SK-N-SH (cell line): ENCODE measurements around the gene DSCAML1. TPM values are rescaled to one million over a fixed set of nuclear protein-coding genes. Genes with fewer than 3 reads are reported as not detected.

Experiments used
- CTCF ChIA-PET: fragments of 300-600, 350-600 bp; formaldehyde crosslinking; extraction: SDS; loops from one replicate; lab custom pipeline; 2021; lab: Yijun Ruan, JAX
- POLR2A ChIA-PET: fragments of 350-600 bp; sonication (Branson Sonifier 250); formaldehyde crosslinking; extraction: SDS; loops from one replicate; lab custom pipeline; 2020; ENCODE audit warnings: antibody characterized with exemption, inconsistent platforms; lab: Yijun Ruan, JAX
- DNase-seq: peaks from one replicate; pipeline ENCODE4 v3.0.0; 2012
- H2AFZ ChIP-seq: fragments of 200-600 bp; sonication (generic); 2 replicates; pipeline ENCODE4 v1.8.1; 2016; ENCODE audit warnings: antibody characterized with exemption, mild to moderate bottlenecking, low read depth
- H3F3A ChIP-seq: fragments of 200-600 bp; sonication (generic); replicated peaks from 2 replicates; pipeline ENCODE3; 2016; ENCODE audit warnings: antibody characterized with exemption, mild to moderate bottlenecking; ENCODE audit not compliant: insufficient read depth
- H3K27ac ChIP-seq, 2 experiments: fragments of 200-500 bp in 1 of 2; fragments of 200-600 bp in 1 of 2; sonication (Bioruptor generic) in 1 of 2; sonication (generic), shearing (Covaris generic) in 1 of 2; 2 replicates each; pipeline versions ENCODE4 v1.5.1 to v1.6.1; 2014 to 2016; ENCODE audit warnings: low read depth in 2 of 2, inconsistent platforms in 1 of 2, low read length in 1 of 2, mild to moderate bottlenecking in 1 of 2, mixed read lengths in 1 of 2
- H3K27me3 ChIP-seq: fragments of 200-600 bp; sonication (generic), shearing (Covaris generic); 2 replicates; pipeline ENCODE4 v1.6.1; 2016; ENCODE audit warnings: mixed run types; ENCODE audit not compliant: insufficient read depth
- H3K36me3 ChIP-seq, 2 experiments: fragments of 200-500 bp in 1 of 2; fragments of 200-600 bp in 1 of 2; sonication (Bioruptor generic) in 1 of 2; sonication (generic) in 1 of 2; replicated peaks in 1 of 2; 2 replicates each; pipeline versions ENCODE3 to v1.5.1; 2014 to 2016; ENCODE audit warnings: low read length in 1 of 2, mild to moderate bottlenecking in 1 of 2; ENCODE audit not compliant: insufficient read depth in 2 of 2, control insufficient read depth in 1 of 2
- H3K4me1 ChIP-seq, 2 experiments: fragments of 200-500 bp in 1 of 2; fragments of 200-600 bp in 1 of 2; sonication (Bioruptor generic) in 1 of 2; sonication (generic), shearing (Covaris generic) in 1 of 2; 2 replicates each; pipeline versions ENCODE4 v1.5.1 to v1.6.1; 2014 to 2016; ENCODE audit warnings: low read depth in 1 of 2, low read length in 1 of 2, mixed run types in 1 of 2; ENCODE audit not compliant: insufficient read depth in 2 of 2, control insufficient read depth in 1 of 2
- H3K4me2 ChIP-seq: fragments of 200-600 bp; sonication (generic), shearing (Covaris generic); 2 replicates; pipeline ENCODE4 v1.6.1; 2017; ENCODE audit warnings: mixed run types
- H3K4me3 ChIP-seq, 2 experiments: fragments of 200-500 bp in 1 of 2; fragments of 200-600 bp in 1 of 2; sonication (Bioruptor generic) in 1 of 2; sonication (generic), shearing (Covaris generic) in 1 of 2; 2 replicates each; pipeline versions ENCODE4 v1.5.1 to v1.8.1; 2014 to 2016; ENCODE audit warnings: low read depth in 2 of 2, inconsistent platforms in 1 of 2, low read length in 1 of 2, mild to moderate bottlenecking in 1 of 2, mixed read lengths in 1 of 2, moderate library complexity in 1 of 2
- H3K79me2 ChIP-seq: fragments of 200-600 bp; sonication (generic); 2 replicates; pipeline ENCODE4 v1.8.1; 2017; ENCODE audit warnings: mild to moderate bottlenecking; ENCODE audit not compliant: insufficient read depth
- H3K9ac ChIP-seq: fragments of 200-600 bp; sonication (generic); 2 replicates; pipeline ENCODE4 v1.6.1; 2017; ENCODE audit warnings: mixed run types
- H3K9me2 ChIP-seq: fragments of 200-600 bp; sonication (generic); 2 replicates; pipeline ENCODE4 v1.6.1; 2017; ENCODE audit warnings: mixed run types
- H3K9me3 ChIP-seq: fragments of 200-600 bp; sonication (generic); 2 replicates; pipeline ENCODE4 v1.6.1; 2017; ENCODE audit warnings: mixed run types, mild to moderate bottlenecking, moderate library complexity
- H4K20me1 ChIP-seq: fragments of 200-600 bp; sonication (generic); 2 replicates; pipeline ENCODE4 v1.6.1; 2017; ENCODE audit warnings: mild to moderate bottlenecking, mixed run types; ENCODE audit not compliant: insufficient read depth
- ELF1 ChIP-seq: IDR thresholded peaks from 2 replicates; pipeline ENCODE4 v1.4.0; 2012
- EP300 ChIP-seq, 2 experiments: IDR thresholded peaks; 2 replicates each; pipeline versions ENCODE4 v1.4.0 to v1.6.1; 2012; ENCODE audit warnings: borderline replicate concordance in 1 of 2, low read depth in 1 of 2, low read length in 1 of 2
- FOSL2 ChIP-seq: IDR thresholded peaks from 2 replicates; pipeline ENCODE4 v1.4.0; 2012; ENCODE audit warnings: low read depth, mild to moderate bottlenecking, moderate library complexity, borderline replicate concordance
- GABPA ChIP-seq: IDR thresholded peaks from 2 replicates; pipeline ENCODE4 v1.4.0; 2012; ENCODE audit warnings: low read depth, mild to moderate bottlenecking
- GATA2 ChIP-seq: sonication (generic); formaldehyde crosslinking; IDR thresholded peaks from 2 replicates; pipeline ENCODE4 v1.5.0; 2020; ENCODE audit warnings: mild to moderate bottlenecking, missing genetic modification reagents
- RAD21 ChIP-seq: IDR thresholded peaks from 2 replicates; pipeline ENCODE4 v1.6.1; 2012; ENCODE audit warnings: mild to moderate bottlenecking, low read length
- RXRA ChIP-seq: IDR thresholded peaks from 2 replicates; pipeline ENCODE4 v1.4.0; 2012; ENCODE audit warnings: low read depth, mild to moderate bottlenecking, borderline replicate concordance
- WGBS: methylation state at CpG from one replicate; pipeline ENCODE4 v1.1.6; 2017; ENCODE audit warnings: low lambda C conversion rate; 5-methylcytosine and 5-hydroxymethylcytosine counted together
- polyA plus RNA-seq, 3 experiments: library from polyadenylated mRNA; depleted of rRNA; stranded (reverse); fragments of >200 nt; gene quantifications; 2 replicates each; pipeline ENCODE4 v1.2.3, GENCODE V29; 2012
- TF ChIP-seq, protein P1 (sequence below): IDR thresholded peaks from 2 replicates; pipeline ENCODE4; 2012
- TF ChIP-seq, protein P2 (sequence below): IDR thresholded peaks from 2 replicates; pipeline ENCODE4 v1.6.1; 2012; ENCODE audit warnings: mild to moderate bottlenecking, low read depth, low read length, moderate library complexity
- TF ChIP-seq, protein P3 (sequence below): fragments of 150-350 bp; IDR thresholded peaks from 2 replicates; pipeline ENCODE4 v1.6.1; 2016; ENCODE audit warnings: mild to moderate bottlenecking, low read depth, low read length

Gene DSCAML1
- polyA plus RNA-seq, 1 of the 3 experiments (the other 2 are of a cell fraction) = not detected

DNA sequence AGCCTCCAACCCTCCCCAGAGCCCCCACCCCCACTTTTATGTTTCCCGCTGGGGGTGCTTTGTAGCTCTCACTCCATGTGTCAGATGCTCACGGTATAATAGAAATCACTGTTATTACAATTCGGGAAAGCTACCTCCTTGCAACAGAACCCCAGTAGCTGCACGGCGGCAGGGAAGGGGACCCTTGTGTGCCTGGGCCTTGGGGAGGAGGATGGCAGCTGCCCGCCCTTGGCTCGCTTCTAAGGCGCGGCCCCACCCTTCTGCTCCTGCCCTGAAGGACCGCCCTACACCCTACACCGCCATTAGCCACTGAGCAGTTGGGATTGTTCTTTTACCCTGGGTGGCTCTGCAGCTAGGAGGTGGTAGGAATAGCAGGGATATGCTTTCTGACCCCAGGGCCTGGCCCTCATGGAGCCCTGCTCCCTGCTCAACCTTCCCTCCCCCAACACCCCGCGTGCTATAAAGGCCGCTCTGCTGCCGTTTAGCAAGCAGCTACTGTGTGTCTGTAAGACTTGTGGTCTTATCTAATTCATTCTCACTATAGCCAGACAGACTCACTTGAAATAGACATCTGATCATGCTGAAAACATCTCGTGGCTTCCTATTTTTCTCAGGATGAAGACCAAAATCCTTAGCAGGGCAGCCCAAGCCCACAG, 249.7 kb downstream of the DSCAML1 start:
- WGBS = 80% methylated on average over 13 of the region's 16 CpGs

More for the DNA sequence above, 249.7 kb downstream of the DSCAML1 start:
- no peak overlapping the region for H3K9ac ChIP-seq
- H3K4me1 ChIP-seq = no peaks in the 10 kb centered on the region; a peak in 1 of 4 replicates
- H3K36me3 ChIP-seq = no peaks in the 10 kb centered on the region
- H2AFZ ChIP-seq = no peak overlapping the region
- H3K9me3 ChIP-seq = no peaks in the 10 kb centered on the region
- no peaks in the 10 kb centered on the region for H3K79me2 ChIP-seq
- POLR2A ChIA-PET = no interaction called here
- no peak for DNase-seq
- no peaks in the 10 kb centered on the region for H3F3A ChIP-seq
- no peaks in the 10 kb centered on the region for H3K9me2 ChIP-seq
- no peak overlapping the region for H3K4me3 ChIP-seq
- H3K27me3 ChIP-seq = 0 out of 2 replicates have a peak, but pooled peaks cover 5% of the 10 kb centered on the region
- CTCF ChIA-PET = interaction anchor here (0.7 to 1.5 kb wide), 4 partner anchors 11 to 270 kb away, joined by 3 to 7 read pairs (median 4); no protein-coding TSS in a partner anchor
- no peak overlapping the region for H3K27ac ChIP-seq
- H4K20me1 ChIP-seq = no peaks in the 10 kb centered on the region
- TF ChIP-seq, protein P1, sequence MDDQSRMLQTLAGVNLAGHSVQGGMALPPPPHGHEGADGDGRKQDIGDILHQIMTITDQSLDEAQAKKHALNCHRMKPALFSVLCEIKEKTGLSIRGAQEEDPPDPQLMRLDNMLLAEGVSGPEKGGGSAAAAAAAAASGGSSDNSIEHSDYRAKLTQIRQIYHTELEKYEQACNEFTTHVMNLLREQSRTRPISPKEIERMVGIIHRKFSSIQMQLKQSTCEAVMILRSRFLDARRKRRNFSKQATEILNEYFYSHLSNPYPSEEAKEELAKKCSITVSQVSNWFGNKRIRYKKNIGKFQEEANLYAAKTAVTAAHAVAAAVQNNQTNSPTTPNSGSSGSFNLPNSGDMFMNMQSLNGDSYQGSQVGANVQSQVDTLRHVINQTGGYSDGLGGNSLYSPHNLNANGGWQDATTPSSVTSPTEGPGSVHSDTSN = no peak
- TF ChIP-seq GABPA = no peak
- TF ChIP-seq, protein P2, sequence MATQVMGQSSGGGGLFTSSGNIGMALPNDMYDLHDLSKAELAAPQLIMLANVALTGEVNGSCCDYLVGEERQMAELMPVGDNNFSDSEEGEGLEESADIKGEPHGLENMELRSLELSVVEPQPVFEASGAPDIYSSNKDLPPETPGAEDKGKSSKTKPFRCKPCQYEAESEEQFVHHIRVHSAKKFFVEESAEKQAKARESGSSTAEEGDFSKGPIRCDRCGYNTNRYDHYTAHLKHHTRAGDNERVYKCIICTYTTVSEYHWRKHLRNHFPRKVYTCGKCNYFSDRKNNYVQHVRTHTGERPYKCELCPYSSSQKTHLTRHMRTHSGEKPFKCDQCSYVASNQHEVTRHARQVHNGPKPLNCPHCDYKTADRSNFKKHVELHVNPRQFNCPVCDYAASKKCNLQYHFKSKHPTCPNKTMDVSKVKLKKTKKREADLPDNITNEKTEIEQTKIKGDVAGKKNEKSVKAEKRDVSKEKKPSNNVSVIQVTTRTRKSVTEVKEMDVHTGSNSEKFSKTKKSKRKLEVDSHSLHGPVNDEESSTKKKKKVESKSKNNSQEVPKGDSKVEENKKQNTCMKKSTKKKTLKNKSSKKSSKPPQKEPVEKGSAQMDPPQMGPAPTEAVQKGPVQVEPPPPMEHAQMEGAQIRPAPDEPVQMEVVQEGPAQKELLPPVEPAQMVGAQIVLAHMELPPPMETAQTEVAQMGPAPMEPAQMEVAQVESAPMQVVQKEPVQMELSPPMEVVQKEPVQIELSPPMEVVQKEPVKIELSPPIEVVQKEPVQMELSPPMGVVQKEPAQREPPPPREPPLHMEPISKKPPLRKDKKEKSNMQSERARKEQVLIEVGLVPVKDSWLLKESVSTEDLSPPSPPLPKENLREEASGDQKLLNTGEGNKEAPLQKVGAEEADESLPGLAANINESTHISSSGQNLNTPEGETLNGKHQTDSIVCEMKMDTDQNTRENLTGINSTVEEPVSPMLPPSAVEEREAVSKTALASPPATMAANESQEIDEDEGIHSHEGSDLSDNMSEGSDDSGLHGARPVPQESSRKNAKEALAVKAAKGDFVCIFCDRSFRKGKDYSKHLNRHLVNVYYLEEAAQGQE = no peak
- no peak for TF ChIP-seq RXRA
- no peak for TF ChIP-seq ELF1
- no peak for TF ChIP-seq FOSL2
- TF ChIP-seq RAD21 = no peak
- no peak for TF ChIP-seq EP300 (IDR thresholded peaks at IDR 0.05; ENCODE audit: borderline replicate concordance in 1 of 2, low read depth in 1 of 2, low read length in 1 of 2)
- no peak for TF ChIP-seq GATA2 (CRISPR knock-in tag)
- TF ChIP-seq, protein P3, sequence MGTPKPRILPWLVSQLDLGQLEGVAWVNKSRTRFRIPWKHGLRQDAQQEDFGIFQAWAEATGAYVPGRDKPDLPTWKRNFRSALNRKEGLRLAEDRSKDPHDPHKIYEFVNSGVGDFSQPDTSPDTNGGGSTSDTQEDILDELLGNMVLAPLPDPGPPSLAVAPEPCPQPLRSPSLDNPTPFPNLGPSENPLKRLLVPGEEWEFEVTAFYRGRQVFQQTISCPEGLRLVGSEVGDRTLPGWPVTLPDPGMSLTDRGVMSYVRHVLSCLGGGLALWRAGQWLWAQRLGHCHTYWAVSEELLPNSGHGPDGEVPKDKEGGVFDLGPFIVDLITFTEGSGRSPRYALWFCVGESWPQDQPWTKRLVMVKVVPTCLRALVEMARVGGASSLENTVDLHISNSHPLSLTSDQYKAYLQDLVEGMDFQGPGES = no peak
- H3K4me2 ChIP-seq = no peak overlapping the region
